ENCODE measurements around the gene HP1BP3.
A peak's percentile ranks its signal among the peaks of the same experiment; 100 is the strongest.

HP1BP3 gene

DNA sequence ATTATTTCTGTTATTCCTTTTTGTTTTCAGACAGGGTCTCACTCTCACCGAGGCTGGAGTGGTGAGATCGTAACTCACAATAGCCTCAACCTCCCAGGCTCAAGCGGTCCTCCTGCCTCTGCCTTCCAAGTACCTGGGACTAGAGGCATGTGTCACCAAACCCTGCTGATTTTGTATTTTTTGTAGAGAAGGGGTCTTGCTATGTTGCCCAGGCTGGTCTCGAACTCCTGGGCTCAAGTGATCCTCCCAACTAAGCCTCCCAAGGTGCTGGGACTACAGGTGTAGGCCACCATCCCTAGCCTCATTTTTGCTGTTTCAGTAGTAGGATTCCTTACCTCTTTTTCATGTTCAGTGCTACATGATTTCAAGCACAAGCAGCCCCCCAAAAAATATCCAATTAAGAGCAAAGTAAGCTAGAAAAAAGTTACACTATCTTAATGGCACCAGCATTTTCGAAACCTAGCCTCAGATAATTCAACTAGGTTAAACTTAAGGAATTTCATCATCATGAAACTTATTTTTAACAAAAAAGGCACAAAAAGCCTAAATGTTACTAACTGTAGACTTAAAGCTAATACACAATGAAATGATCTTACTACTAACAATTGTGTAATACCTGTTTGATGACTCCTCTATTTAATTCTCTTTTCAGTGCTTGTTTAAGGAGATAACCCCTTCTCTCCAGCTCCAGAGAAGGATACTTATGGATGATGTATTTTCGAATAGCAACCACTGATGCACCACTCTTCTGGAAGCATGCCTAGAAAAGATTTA, 16.6 kb downstream of the HP1BP3 start:
- DNase-seq, result no peak

DNA sequence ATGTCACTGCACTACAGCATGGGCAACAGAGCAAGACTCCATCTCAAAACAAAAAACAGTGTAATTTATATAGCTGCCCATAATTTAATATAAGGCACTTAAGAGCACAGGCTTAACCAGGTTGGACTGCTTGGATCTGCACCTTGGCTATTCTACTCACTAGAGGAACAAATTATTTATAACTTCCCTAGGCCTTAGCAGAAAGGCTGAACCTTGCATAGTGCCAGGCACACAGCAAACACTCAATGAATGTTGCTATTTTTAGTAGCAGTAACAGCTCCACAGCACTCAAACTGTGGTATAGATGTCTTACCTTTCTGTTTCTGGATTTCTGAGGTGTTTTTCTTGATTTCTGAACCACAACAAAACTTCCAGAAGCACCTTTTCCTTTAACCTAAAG, 19.8 kb downstream of the HP1BP3 start:
- DNase-seq, result no peak

DNA sequence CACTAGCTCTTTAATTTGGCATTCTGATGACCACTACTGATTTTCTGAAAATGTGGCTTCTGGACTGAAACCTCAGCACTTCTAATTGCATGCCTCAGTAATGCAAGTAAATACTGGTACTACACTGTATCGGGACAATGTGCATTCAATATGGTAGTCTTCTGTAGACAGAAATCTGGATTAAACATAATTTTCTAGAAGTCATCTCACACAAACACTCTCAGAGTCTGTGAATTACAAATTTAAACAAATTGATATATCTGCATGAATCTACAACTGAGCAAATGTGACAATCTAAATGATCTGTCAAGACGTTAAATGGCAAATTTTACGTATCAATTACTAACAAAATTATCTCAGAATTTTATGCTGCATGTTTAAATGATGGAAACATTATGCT, 23.7 kb downstream of the HP1BP3 start:
- DNase-seq, result no peak

DNA sequence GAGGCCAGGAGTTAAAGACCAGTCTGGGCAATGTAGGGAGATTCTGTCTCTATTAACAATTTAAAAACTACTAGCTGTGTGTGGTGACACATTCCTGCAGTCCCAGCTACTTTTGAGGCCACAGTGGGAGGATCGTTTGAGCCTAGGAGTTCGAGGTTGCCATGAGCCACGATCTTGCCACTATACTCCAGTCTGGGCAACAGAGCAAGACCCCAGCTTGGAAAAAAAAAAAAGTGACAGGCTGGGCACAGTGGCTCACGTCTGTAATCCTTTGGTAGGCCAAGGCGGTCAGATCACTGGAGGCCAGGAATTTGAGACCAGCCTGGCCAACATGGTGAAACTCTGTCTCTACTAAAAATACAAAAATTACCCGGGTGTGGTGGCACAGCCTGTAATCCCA, 26.8 kb downstream of the HP1BP3 start:
- no peak for DNase-seq

DNA sequence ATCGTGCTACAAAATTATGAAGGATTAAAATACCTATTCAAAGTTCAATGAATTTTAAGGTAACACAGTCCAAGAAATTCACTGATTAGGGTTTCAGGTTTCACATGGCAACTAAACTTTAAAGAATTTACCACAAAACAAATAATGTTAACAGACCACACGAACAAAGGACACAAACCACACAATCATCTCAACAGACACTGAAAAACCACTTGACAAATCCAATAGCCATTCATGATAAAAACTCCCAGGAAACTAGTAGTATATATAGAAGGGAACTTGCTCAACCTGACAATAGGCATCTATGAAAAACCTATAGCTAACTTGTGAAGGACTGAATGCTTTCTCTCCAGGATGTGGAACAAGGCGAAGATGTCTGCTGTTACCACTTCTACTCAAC, 33.5 kb downstream of the HP1BP3 start:
- DNase-seq, result no peak

DNA sequence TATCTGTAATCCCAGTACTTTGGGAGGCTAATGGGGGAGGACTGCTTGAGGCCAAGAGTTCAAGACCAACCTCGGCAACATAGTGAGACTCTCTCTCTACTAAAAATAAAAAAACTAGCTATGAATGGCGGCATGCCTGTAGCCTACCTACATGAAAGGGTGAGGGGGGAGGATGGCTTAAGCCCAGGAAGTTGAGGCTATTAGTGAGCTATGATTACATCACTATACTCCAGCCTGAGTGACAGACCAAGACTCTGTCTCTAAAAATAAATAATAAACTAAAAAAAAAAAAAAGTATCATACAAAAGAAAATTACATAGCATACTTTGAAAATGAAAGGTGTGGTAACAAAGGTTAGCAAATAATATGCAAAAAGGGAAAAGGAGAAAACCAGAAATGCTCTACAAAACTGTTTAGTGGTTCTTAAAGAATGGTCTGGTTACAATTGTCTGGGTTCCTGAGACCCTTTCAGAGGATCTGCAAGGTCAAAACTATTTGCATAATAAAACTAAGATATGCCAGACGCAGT, 35.6 kb downstream of the HP1BP3 start:
- no peak for DNase-seq

DNA sequence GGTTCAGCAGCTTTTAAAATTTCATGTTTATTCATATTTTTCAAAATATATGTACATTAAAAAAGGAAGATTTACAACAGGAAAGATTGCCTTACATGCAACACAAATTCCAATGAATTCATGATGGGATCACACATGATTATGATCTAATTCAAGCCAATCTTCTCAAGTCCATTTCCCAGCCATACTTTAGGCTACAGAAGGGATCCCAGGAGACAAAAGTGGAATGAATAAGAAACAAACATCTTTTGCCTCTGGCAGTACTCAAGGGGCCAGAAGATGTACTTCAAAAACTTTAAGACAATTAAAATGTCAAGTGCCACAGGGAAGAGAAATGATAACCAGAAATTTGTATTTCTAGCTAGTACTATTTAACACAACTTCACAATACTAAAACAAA, 44.4 kb downstream of the HP1BP3 start:
- DNase-seq, result no peak

DNA sequence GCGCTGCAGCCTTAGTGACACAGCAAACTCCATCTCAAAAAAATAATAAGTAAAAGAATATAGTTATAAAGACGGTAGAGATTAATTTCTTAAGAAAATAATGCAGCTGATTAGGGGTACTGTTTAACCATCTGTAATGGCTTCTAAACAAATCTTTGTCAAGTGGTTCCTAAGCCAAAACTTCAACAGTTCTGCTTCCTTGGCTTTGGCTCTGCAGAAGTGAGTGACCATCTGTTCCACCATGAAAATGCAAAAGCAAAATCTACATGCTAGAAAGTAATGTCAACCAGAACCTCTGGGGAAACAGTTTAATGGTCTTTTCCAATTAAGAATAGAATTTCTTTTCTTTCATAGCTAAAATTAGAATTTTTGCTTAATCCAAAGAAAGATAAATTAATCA, 46.3 kb downstream of the HP1BP3 start:
- no peak for DNase-seq

DNA sequence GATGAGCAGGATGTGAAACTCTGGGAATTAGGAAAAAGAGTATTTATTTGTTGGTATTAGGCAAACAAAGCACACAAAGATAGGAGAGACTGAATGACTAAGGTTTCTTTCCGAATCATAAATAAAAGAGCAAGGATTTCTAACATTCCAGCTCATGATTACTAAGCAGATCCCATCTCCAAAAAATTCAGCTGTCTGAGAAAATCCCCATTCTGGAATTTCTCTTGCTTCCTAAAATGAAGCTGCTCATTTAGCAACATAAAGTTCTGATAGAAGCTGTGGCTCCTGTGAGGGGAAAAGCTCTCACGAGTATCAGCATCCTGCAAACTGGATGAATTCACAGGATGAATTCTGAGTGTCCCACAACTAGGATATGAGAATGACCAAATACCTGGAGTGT, 47.9 kb downstream of the HP1BP3 start:
- DNase-seq, result no peak

DNA sequence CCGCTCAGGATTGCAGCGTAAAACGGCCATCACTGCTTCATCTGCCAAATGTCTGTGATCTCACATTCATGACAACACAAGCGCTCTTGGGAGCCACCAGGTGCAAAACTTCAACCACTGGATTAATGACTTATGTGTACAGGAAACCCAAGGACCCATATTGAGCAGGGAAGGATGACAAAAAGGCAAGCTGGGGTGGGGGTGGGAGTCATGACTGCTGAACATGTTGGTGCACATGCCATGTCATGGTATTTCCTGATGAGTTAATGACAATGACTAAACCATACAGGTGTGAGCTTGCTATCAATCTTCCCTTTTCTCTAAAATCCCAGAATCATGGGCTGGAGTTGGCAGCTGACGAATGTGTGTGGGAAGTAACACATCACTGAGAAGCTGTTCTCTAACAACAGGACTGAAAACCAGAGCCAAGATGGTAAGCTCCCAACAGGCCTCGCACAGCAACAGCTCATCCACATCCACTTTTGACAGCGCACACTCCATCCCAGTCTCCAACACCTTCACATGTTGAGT, 51.5 kb downstream of the HP1BP3 start:
- DNase-seq, result no peak

DNA sequence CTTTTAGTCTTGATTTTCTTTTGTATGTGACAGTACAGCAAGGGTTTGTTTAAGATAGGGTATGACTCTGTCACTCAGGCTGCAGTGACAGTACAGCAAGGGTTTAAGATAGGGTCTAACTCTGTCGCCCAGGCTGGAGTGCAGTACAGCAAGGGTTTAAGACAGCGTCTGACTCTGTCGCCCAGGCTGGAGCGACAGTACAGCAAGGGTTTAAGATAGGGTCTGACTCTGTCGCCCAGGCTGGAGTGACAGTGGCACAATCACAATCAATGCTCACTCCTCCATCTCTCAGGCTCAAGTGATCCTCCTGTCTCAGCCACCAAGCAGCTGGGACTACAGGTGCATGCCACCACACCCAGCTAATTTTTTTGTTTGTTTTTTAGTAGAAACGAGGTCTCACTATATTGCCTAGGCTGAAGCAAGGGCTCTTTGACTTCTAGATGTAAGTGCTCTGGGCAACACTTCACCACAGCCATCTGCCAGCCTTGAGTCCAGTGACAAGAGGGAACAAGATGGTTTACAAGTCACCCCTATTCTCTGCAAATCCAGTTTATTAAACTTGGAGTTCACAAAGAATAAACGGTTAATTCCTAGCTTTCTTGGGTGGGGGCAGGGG, 53.6 kb downstream of the HP1BP3 start:
- DNase-seq, result no peak

DNA sequence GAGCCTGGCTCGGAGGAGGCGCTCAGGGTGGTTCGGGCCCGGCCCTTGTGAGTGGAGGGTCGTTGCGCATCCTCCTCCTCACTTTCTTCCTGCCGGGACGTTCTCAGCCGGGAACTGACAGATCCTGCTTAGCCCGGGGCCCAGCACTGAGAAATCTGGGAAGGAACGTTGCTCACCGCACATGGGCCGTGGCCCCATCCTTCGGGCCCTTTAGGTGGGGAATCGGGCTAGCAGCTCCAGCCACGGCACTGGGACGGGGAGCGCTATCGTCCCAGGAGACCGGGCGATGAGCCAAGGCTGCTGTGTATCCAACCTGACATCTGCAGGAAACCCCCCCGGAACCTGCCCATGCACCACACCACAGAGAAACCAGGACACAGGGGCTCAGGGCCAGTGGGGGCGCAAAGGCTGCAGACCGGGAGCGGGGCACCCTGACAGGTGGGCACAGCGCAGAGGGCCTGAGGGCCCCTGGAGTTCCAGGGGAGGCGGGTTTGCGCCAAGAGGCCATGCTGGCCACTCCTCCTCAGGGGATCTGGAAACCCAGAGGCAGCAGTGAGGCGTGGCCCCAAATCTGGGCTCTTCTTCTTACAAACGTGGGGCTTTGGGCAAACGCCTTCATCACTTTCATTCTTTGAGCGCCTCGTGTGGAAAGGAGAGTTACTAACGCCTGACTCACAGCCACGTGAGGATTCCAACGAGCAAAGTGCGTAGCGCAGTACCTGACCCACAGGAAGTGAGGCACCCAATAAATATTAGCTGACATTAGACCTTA, 54.3 kb downstream of the HP1BP3 start, which contains the start of gene SH2D5:
Gene SH2D5 (minus strand): TSS at position 116 of the 772 bp plus-strand sequence. CDS start 4,659 bp downstream, outside the sequence.
- peak; percentile 47 for DNase-seq

DNA sequence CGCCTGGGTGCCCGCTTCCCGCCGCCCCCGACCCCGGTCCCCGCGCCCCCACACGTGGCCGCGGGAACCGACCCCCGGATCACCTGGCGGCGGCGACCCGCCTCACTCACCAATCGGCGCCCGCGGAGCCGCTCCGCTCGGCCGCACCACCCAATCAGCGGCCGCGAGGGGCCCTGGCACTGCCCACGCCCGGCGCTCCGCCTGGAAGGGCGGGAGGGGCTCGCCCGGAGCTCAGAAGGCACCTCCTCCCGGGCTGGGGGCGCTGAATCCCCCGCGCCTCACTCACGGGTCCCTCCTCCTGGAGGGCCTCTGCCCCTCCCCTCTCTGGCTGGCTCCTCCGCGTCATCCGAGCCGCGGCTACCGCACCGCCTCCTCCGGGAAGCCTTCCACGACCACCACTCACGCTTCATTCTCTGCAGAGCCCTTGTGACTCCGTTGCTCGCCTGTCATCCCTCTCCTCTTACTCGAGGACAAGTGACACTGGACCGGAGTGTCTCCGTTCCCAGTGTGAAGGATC, 55.0 kb downstream of the HP1BP3 start:
- peak; percentile 72 for DNase-seq

DNA sequence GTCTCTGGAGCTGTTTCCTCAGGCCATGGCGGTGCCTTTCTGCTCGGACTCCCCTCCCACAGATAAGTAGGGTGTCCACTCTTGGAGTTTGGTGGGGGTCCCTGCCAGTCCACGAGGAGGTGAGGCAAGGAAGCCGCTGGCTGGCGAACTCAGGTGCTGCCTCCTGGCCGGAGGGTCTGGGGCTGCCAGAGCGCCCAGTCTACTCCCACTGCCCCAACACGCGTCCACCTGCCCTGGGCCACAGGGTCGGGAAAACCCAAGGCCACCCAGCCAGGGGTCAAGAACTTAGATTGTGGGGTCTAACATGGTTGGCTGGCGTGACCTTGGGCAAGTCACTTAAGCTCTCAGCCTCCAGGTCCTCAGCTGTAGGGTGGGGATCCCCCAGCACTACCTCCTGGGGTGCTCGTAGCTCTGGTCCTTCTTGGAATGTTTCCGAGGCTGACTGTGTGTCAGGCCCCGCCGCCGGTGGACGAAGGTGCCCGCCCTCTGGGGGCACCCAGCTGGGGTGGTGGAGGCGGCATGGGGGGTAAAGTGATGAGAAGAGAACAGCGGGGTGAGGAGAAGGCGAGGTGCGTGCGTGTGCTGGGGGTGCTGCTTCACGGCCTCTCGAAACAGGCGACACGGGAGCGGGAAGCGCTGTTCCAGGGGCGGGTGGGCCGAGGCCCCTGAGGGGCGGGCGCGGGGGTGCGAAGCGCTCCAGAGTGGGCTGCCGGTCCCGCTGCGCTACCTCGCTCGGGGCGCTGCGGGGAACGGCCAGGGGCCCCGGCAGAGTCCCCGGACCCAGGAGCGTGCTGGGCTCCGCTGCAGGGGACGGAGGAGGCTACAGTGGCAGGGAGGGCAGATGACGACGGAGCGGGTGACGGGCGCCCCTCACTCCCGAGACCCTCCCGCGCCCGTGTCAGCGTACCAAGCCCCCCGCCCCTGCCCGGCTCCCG, 55.8 kb downstream of the HP1BP3 start:
- DNase-seq, result peak; percentile 6

DNA sequence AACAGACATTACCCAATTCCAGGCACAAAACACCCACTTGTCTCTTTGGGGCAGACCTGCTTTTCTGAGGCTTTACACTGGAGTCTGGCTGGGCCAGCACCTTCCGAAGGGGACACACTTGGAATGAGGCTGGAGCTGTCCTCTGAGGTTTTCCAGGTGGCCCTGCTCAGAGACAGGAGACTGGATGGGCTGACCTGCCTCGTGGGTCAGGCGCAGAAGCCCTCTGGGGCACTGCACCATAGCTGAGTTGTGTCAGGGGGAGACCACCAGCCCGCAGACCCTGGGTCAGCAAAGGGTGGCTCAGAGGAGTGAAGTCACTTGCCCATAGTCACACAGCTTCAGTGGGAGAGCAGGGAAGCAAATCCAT, 56.4 kb downstream of the HP1BP3 start:
- DNase-seq, result no peak

DNA sequence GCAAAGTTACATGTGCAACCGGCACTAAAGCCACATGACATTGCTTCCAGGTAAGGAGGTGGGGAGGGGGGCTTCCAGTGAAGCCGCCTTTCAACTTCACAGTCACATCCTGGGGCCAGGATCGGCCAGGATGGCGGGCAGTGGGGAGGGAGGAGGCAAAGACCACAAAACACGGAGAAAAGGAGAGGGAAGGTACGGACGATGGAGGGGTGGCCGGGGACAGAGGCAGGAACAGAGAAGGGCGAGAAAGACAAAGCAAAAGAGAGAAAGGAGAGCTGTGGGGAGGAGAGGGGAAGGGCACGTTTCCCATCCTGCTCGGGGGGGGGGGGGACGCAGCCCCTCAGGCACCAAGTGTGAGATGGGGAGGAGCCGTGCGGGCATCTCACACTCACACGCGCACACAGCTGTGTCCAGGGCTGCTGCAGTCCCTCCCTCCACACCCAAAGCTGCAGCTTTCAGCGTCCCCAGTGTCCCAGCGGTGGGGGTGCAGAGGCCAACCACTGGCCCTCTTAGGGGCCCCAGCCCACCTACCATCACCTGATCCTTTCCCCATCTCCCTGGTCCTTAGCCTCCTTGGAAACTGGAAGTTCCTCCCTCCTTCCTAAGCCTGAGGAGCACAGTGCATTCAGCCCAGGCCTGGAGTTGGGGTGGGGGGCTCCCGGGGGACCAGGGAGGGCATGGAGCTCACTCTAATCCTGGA, 57.0 kb downstream of the HP1BP3 start:
- no peak for DNase-seq

DNA sequence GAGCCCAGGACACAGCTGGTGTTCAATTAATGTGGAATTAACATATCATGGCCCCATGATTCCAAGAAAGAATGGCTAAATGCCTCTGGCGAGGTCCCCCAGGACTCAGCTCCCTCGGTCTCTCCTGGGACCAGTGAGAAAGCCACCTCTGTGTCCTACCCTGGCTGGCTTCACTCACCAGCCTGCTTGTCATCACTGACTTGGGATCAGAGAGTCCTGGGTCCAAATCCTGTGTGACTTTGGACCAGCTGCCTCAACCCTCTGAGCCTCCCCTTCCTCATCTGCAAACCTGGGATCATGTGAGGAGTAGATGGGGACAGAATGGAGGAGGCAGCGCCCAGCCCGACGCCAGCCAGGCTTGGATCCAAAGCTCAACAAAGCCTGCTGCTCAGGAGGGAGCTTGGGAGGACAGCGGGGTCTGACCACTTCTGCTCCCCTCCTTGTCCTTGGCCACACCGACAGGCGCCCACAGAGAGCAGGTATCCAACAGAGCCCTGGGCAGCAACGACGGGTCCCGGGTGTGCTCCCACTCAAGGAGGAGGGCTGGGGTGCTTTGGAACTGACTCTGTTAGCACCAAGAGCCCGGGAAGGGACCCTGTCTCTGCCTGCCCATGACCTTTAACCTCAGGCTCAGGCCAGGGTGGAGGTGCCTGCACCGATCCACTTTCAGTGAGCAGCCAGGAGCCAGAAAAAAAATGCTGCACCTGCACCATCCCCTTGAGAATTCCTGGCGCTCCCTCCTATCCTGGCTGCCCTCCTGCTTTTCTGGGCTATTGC, 57.8 kb downstream of the HP1BP3 start:
- DNase-seq, result no peak

DNA sequence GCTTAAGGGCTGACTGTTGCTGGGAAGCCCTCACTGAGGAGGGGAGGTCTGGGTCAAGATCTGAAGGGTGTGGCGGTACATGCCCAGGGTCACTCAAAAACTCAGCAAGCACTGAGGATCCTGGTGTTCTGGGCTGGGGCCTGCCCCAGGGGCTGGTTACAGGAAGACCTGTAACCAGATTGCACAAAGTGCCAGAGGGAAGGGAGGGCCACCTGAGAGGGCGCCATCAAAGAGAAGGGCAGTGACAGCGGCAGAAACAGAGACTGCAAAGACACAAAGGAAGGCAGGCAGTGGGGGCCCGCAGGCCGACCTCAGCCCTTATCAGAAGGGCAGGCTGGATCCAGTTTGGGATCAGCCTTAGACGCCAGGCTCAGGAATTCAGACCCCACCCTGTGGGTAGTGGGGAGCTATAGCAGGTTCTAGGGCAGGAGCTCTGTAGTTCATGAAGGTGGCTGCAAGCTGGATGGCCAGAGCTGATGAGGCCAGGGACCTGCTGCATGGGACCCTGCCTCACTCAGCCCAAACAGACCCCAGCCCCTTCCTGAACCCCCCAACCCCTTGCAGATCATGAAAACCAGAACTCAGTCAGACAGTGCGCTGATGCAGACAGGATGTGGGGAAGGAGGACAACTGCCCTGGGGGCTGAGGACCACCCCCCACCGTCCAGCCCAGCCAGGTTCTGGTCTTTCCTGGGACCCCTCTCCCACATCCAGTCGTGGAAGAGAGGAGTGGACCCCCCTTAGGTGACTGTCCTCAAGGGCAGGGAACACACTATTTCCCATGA, 58.5 kb downstream of the HP1BP3 start:
- no peak for DNase-seq

DNA sequence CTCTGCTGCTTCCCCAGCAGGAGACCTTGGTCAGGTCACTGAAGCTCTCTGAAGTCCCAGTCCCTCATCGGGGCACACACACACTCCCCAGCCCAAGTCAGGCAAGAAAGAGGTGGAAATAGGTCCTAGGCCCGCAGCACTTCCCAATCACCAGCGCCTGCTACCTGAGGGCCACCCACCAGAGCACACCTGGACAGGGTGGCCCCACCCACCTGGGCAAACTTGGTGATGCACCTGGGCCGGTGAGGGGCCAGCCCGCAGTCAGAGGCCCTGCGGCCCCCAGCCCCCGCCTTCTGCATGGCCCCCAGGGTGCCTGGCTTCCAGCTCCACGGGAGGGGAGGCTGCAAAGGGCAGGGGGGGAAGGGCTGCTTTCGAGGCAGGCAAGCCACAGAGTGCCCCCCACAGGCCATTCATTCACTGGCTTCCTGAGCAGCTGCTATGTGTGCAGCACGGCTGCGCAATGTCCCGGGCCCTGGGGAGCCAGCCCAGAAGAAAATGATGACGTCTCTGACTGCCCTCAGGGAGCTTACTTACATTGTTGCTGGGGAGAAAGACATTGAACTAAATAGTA, 59.3 kb downstream of the HP1BP3 start:
- DNase-seq, result peak; percentile 65
